Gastrocnemius medialis (tissue), 4 donors: ENCODE results near the gene C2CD3.

Experiments
- POLR2A ChIP-seq, 2 donors: fragments of 450-650 bp; IDR thresholded peaks; one replicate each; pipeline ENCODE4 v1.6.1; 2017; ENCODE audit warnings: antibody characterized with exemption in 2 of 2, mild to moderate bottlenecking in 2 of 2, moderate library complexity in 2 of 2
- TF ChIP-seq, protein P1 (sequence below), 5 experiments: fragments of 450-650 bp in 3 of 5; fragments of 200-600 bp in 2 of 5; sonication (generic) in 2 of 5; IDR thresholded peaks in 4 of 5; conservative IDR thresholded peaks in 1 of 5; 1 replicate in 4 of 5; 2 replicates in 1 of 5; pipeline ENCODE4 v1.5.1; 2016 to 2019; ENCODE audit warnings: antibody characterized with exemption in 5 of 5, mild to moderate bottlenecking in 3 of 5, moderate library complexity in 3 of 5

DNA sequence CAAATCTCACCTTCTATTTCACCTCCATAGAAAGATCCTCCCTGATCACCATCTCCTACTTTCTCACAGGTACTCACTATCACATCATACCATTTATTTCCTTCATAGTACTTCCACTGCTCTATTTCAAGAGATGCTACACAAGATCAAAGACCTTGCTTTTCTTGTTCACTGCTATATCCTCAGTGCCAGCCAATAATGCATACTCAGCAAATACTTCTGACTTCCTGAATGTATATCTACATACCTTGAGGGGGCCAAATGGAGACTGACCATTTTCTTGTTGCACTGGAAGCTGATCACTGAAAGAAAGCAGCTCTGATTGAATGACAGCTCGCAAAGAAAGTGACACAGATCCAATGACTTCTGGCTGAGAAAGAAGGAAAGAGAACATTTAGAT, 64.7 kb downstream of the C2CD3 start:
- no peak for TF ChIP-seq POLR2A (IDR thresholded peaks at IDR 0.05)
- TF ChIP-seq, protein P1, sequence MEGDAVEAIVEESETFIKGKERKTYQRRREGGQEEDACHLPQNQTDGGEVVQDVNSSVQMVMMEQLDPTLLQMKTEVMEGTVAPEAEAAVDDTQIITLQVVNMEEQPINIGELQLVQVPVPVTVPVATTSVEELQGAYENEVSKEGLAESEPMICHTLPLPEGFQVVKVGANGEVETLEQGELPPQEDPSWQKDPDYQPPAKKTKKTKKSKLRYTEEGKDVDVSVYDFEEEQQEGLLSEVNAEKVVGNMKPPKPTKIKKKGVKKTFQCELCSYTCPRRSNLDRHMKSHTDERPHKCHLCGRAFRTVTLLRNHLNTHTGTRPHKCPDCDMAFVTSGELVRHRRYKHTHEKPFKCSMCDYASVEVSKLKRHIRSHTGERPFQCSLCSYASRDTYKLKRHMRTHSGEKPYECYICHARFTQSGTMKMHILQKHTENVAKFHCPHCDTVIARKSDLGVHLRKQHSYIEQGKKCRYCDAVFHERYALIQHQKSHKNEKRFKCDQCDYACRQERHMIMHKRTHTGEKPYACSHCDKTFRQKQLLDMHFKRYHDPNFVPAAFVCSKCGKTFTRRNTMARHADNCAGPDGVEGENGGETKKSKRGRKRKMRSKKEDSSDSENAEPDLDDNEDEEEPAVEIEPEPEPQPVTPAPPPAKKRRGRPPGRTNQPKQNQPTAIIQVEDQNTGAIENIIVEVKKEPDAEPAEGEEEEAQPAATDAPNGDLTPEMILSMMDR (IDR thresholded peaks at IDR 0.05 in 4 of 5, conservative IDR thresholded peaks at IDR 0.05 in 1 of 5): no peak
